Measurements from ENCODE around the gene MS4A7. TPM values are rescaled to one million over a fixed set of nuclear protein-coding genes. Genes with fewer than 3 reads are reported as not detected.

The MS4A7 gene
- total RNA-seq, 1 experiment from 2014 or later = not detected

- Mint-ChIP-seq H3K4me3 (ENCODE audit: low read depth, unreplicated experiment) (no peak overlapping the region), H3K27ac (ENCODE audit: unreplicated experiment) (no peak overlapping the region), H3K36me3 (ENCODE audit: insufficient read depth, unreplicated experiment) (no peaks in the 10 kb centered on the region), H3K27me3 (ENCODE audit: unreplicated experiment) (no peaks in the 10 kb centered on the region), H3K9me3 (ENCODE audit: low read depth, unreplicated experiment) (no peaks in the 10 kb centered on the region), H3K4me1 (ENCODE audit: low read depth, unreplicated experiment) (no peaks in the 10 kb centered on the region)
- TF ChIP-seq, protein P1, sequence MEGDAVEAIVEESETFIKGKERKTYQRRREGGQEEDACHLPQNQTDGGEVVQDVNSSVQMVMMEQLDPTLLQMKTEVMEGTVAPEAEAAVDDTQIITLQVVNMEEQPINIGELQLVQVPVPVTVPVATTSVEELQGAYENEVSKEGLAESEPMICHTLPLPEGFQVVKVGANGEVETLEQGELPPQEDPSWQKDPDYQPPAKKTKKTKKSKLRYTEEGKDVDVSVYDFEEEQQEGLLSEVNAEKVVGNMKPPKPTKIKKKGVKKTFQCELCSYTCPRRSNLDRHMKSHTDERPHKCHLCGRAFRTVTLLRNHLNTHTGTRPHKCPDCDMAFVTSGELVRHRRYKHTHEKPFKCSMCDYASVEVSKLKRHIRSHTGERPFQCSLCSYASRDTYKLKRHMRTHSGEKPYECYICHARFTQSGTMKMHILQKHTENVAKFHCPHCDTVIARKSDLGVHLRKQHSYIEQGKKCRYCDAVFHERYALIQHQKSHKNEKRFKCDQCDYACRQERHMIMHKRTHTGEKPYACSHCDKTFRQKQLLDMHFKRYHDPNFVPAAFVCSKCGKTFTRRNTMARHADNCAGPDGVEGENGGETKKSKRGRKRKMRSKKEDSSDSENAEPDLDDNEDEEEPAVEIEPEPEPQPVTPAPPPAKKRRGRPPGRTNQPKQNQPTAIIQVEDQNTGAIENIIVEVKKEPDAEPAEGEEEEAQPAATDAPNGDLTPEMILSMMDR (IDR thresholded peaks at IDR 0.05; ENCODE audit: unreplicated experiment) = no peak
- DNase-seq = no peak
- CTCF ChIA-PET = no interaction called here
- intact Hi-C loops (cut with micrococcal nuclease; ENCODE audit: unreplicated experiment) = no loop called here
- no TSS peak for BruUV-seq (replicated peaks)
Observed at GRCh38 chr11:60396799-60397198, 18.5 kb downstream of the MS4A7 start.

DNA sequence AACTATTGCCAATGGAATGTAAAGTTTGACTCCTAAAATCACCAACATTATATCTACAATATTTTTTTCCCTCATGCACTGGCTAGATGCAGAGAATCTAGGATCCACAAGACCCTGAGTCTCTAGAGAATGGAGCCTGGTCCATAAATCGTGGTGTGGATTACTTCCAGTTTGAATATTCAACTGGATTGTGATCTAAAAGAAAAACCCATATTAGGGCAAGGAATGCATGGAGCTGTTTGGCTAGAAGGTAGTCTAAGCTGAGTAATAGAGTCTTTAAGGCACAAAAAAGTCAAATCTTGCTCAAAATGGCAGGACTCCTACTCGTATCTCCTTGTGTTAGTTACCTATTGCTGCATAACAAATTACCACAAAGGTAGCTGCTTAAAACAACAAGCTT, 41.7 kb downstream of the MS4A7 start:
- DNase-seq = no peak
- H3K4me1 Mint-ChIP-seq (ENCODE audit: low read depth, unreplicated experiment) = no peaks in the 10 kb centered on the region
- TF ChIP-seq, protein P1 (IDR thresholded peaks at IDR 0.05; ENCODE audit: unreplicated experiment) = no peak
- H3K4me3 Mint-ChIP-seq (ENCODE audit: low read depth, unreplicated experiment) = no peak overlapping the region
- CTCF ChIA-PET = no interaction called here
- peaks cover 19% of the 10 kb centered on the region for H3K27me3 Mint-ChIP-seq (ENCODE audit: unreplicated experiment)
- peaks cover 4% of the 10 kb centered on the region for H3K9me3 Mint-ChIP-seq (ENCODE audit: low read depth, unreplicated experiment)
- no peak overlapping the region for H3K27ac Mint-ChIP-seq (ENCODE audit: unreplicated experiment)
- H3K36me3 Mint-ChIP-seq (ENCODE audit: insufficient read depth, unreplicated experiment) = no peaks in the 10 kb centered on the region
- intact Hi-C loops (cut with micrococcal nuclease; ENCODE audit: unreplicated experiment) = no loop called here
- no TSS peak for BruUV-seq (replicated peaks)

GRCh38 chr11:60422609-60423008, 44.3 kb downstream of the MS4A7 start:
- DNase-seq = no peak
- Mint-ChIP-seq H3K4me1 (ENCODE audit: low read depth, unreplicated experiment) (no peaks in the 10 kb centered on the region), H3K27me3 (ENCODE audit: unreplicated experiment) (no peaks in the 10 kb centered on the region), H3K27ac (ENCODE audit: unreplicated experiment) (no peak overlapping the region), H3K36me3 (ENCODE audit: insufficient read depth, unreplicated experiment) (no peaks in the 10 kb centered on the region), H3K4me3 (ENCODE audit: low read depth, unreplicated experiment) (no peak overlapping the region), H3K9me3 (ENCODE audit: low read depth, unreplicated experiment) (peaks cover 4% of the 10 kb centered on the region)
- TF ChIP-seq, protein P1 (IDR thresholded peaks at IDR 0.05; ENCODE audit: unreplicated experiment) = no peak
- CTCF ChIA-PET = no interaction called here
- no TSS peak for BruUV-seq (replicated peaks)
- intact Hi-C loops (cut with micrococcal nuclease; ENCODE audit: unreplicated experiment) = no loop called here

DNA sequence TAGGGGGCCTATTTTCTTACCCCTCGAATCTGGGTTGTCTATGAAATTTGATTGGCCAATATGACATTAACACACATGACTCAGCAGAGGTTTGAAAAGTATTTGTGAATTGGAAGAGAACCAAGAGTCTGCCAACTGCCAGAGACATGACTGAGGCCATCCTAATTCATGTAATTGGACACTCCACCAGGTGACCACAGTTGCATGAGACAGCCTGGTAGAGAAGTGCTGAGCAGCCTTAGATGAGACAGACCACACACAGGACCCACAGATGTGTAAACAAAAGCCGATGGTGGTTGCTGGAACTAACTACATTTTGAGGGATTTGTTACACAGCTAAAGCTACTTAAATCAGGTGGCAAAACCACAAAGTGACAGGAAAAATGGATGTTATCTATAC, 50.2 kb downstream of the MS4A7 start:
- intact Hi-C loops (cut with micrococcal nuclease; ENCODE audit: unreplicated experiment) = no loop called here

More for the DNA sequence above, 50.2 kb downstream of the MS4A7 start:
- Mint-ChIP-seq H3K9me3 (ENCODE audit: low read depth, unreplicated experiment) (no peaks in the 10 kb centered on the region), H3K4me3 (ENCODE audit: low read depth, unreplicated experiment) (no peak overlapping the region), H3K4me1 (ENCODE audit: low read depth, unreplicated experiment) (no peaks in the 10 kb centered on the region), H3K36me3 (ENCODE audit: insufficient read depth, unreplicated experiment) (no peaks in the 10 kb centered on the region), H3K27me3 (ENCODE audit: unreplicated experiment) (peaks cover 20% of the 10 kb centered on the region), H3K27ac (ENCODE audit: unreplicated experiment) (no peak overlapping the region)
- DNase-seq = peak; percentile 4
- BruUV-seq (replicated peaks) = no TSS peak
- TF ChIP-seq, protein P1 (IDR thresholded peaks at IDR 0.05; ENCODE audit: unreplicated experiment) = no peak
- CTCF ChIA-PET = no interaction called here
